Measurements from ENCODE around the gene TMEM117.

DNA sequence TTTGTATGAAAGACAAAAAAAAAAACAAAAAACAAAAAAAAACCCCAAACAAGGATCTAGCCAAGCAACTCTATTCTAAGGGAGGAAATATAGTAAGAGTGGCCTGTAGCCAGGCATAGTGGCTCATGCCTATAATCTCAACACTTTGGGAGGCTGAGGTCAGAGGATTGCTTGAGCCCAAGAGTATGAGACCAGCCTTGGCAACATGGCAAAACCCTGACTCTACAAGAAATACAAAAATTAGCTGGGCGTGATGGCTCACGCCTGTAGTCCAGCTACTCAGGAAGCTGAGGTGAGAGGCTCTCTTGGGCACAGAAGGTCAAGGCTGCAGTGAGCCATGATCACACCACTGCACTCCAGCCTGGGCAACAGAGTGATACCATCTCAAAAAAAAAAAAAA, 47.9 kb downstream of the TMEM117 start:
- TF ChIP-seq, protein P1, sequence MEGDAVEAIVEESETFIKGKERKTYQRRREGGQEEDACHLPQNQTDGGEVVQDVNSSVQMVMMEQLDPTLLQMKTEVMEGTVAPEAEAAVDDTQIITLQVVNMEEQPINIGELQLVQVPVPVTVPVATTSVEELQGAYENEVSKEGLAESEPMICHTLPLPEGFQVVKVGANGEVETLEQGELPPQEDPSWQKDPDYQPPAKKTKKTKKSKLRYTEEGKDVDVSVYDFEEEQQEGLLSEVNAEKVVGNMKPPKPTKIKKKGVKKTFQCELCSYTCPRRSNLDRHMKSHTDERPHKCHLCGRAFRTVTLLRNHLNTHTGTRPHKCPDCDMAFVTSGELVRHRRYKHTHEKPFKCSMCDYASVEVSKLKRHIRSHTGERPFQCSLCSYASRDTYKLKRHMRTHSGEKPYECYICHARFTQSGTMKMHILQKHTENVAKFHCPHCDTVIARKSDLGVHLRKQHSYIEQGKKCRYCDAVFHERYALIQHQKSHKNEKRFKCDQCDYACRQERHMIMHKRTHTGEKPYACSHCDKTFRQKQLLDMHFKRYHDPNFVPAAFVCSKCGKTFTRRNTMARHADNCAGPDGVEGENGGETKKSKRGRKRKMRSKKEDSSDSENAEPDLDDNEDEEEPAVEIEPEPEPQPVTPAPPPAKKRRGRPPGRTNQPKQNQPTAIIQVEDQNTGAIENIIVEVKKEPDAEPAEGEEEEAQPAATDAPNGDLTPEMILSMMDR (IDR thresholded peaks at IDR 0.05 in 2 of 3, conservative IDR thresholded peaks at IDR 0.05 in 1 of 3; ENCODE audit: control insufficient read depth in 2 of 3, extremely low read depth in 1 of 3, insufficient read depth in 1 of 3, low read depth in 3 of 3, low read length in 3 of 3) = no peak
- TF ChIP-seq SUPT20H (IDR thresholded peaks at IDR 0.05; ENCODE audit: borderline replicate concordance, control insufficient read depth, low read depth, low read length) (no peak), BMI1 (IDR thresholded peaks at IDR 0.05; ENCODE audit: borderline replicate concordance) (no peak), POU2F2 (IDR thresholded peaks at IDR 0.05; ENCODE audit: borderline replicate concordance, low read depth, low read length) (no peak), CBFB (IDR thresholded peaks at IDR 0.05; ENCODE audit: low read depth) (no peak), POLR2A (IDR thresholded peaks at IDR 0.05; ENCODE audit: low read depth, low read length) (no peak), YBX1 (IDR thresholded peaks at IDR 0.05) (no peak), BCL3 (IDR thresholded peaks at IDR 0.05; ENCODE audit: borderline replicate concordance, insufficient read depth, low read depth, low read length, poor library complexity, severe bottlenecking) (no peak)
